Ureter (tissue), 1 donor: ENCODE results near the gene STRIP1. TPM values are rescaled to one million over a fixed set of nuclear protein-coding genes. Genes with fewer than 3 reads are reported as not detected.

Experiments
- DNase-seq: peaks from one replicate; pipeline ENCODE4 v3.0.0-alpha.2; 2020; ENCODE audit warnings: low spot score
- total RNA-seq: library from RNA; stranded (reverse); gene quantifications from one replicate; pipeline ENCODE4 v1.2.4, GENCODE V29; 2023
- donor health status: DM: yes; HTN: yes; CAD: no.

STRIP1 gene
- total RNA-seq, 1 donor from 2014 or later, result 41.5 TPM

GRCh38 chr1:110050602-110051261 lies 16.3 kb downstream of the STRIP1 start:
- no peak for DNase-seq

GRCh38 chr1:110051262-110051648 lies 16.8 kb downstream of the STRIP1 start:
- no peak for DNase-seq

- DNase-seq, result peak; percentile 70
Observed at GRCh38 chr1:110053552-110054428, 19.4 kb downstream of the STRIP1 start.

GRCh38 chr1:110055493-110056284 lies 21.3 kb downstream of the STRIP1 start:
- DNase-seq, result no peak

- no peak for DNase-seq
Observed at GRCh38 chr1:110056285-110056683, 21.9 kb downstream of the STRIP1 start.

- no peak for DNase-seq
Observed at GRCh38 chr1:110056776-110057175, 22.4 kb downstream of the STRIP1 start.

GRCh38 chr1:110057963-110058518 lies 23.6 kb downstream of the STRIP1 start:
- DNase-seq, result no peak

GRCh38 chr1:110058591-110058990 lies 24.2 kb downstream of the STRIP1 start:
- no peak for DNase-seq

GRCh38 chr1:110059133-110059863 lies 24.9 kb downstream of the STRIP1 start:
- no peak for DNase-seq

GRCh38 chr1:110060034-110060661 lies 25.7 kb downstream of the STRIP1 start:
- DNase-seq, result no peak

GRCh38 chr1:110060662-110061060 lies 26.2 kb downstream of the STRIP1 start:
- no peak for DNase-seq

- DNase-seq, result no peak
Observed at GRCh38 chr1:110061341-110061740, 26.9 kb downstream of the STRIP1 start.

- DNase-seq, result no peak
Observed at GRCh38 chr1:110062612-110063011, 28.2 kb downstream of the STRIP1 start.

- DNase-seq, result no peak
Observed at GRCh38 chr1:110063781-110064180, 29.4 kb downstream of the STRIP1 start.

- no peak for DNase-seq
Observed at GRCh38 chr1:110064576-110065337, 30.3 kb downstream of the STRIP1 start.

- no peak for DNase-seq
Observed at GRCh38 chr1:110065841-110066240, 31.4 kb downstream of the STRIP1 start.

GRCh38 chr1:110067479-110067892 lies 33.1 kb downstream of the STRIP1 start:
- no peak for DNase-seq

- DNase-seq, result no peak
Observed at GRCh38 chr1:110067893-110068645, 33.6 kb downstream of the STRIP1 start.
